Endothelial cell (in vitro differentiated cells): ENCODE data around the gene DEAF1. TPM values are rescaled to one million over a fixed set of nuclear protein-coding genes. Genes with fewer than 3 reads are reported as not detected.
"Not testable (repeated sequence)": the region's sequence is repeated elsewhere in the genome, so short reads cannot be mapped to it uniquely, and the experiment has no call there.

ENCODE experiments used
- DNase-seq: peaks from one replicate; pipeline ENCODE4 v3.0.0; 2021; ENCODE audit warnings: low spot score
- H3K27ac Mint-ChIP-seq: one replicate; pipeline ENCODE4 v1.8.0; 2021; ENCODE audit warnings: mixed read lengths, inconsistent platforms; ENCODE audit not compliant: unreplicated experiment
- H3K27me3 Mint-ChIP-seq: one replicate; pipeline ENCODE4 v1.8.0; 2021; ENCODE audit warnings: mild to moderate bottlenecking, moderate library complexity, mixed read lengths, inconsistent platforms; ENCODE audit not compliant: unreplicated experiment
- H3K36me3 Mint-ChIP-seq: one replicate; pipeline ENCODE4 v1.8.0; 2021; ENCODE audit warnings: mild to moderate bottlenecking, low read depth, mixed read lengths, inconsistent platforms; ENCODE audit not compliant: unreplicated experiment
- H3K4me1 Mint-ChIP-seq: one replicate; pipeline ENCODE4 v1.8.0; 2021; ENCODE audit warnings: mild to moderate bottlenecking, mixed read lengths, inconsistent platforms; ENCODE audit not compliant: unreplicated experiment
- H3K4me3 Mint-ChIP-seq: one replicate; pipeline ENCODE4 v1.8.0; 2021; ENCODE audit warnings: mild to moderate bottlenecking, mixed read lengths, inconsistent platforms; ENCODE audit not compliant: unreplicated experiment
- H3K9me3 Mint-ChIP-seq: one replicate; pipeline ENCODE4 v1.8.0; 2021; ENCODE audit warnings: mixed read lengths, inconsistent platforms; ENCODE audit not compliant: unreplicated experiment
- CTCF ChIP-seq: fragments of 200-600 bp; sonication (generic); IDR thresholded peaks from one replicate; pipeline ENCODE4 v1.5.0; 2021; ENCODE audit warnings: antibody characterized with exemption; ENCODE audit not compliant: unreplicated experiment
- total RNA-seq: library from RNA; stranded (reverse); fragmentation: NEBNext Ultra II Directional; extraction: Animal tissue kit (Norgen Biotek cat#: 25700); gene quantifications from one replicate; pipeline ENCODE4 v1.2.1, GENCODE V29; 2021; ENCODE audit not compliant: unreplicated experiment

The DEAF1 gene
- total RNA-seq, 1 donor from 2014 or later = 118 TPM

- peak overlapping the region; percentile 68 for H3K27ac Mint-ChIP-seq
- no peak for DNase-seq
- H3K4me1 Mint-ChIP-seq = peaks cover 45% of the 10 kb centered on the region
- H3K36me3 Mint-ChIP-seq = peaks cover 35% of the 10 kb centered on the region
- TF ChIP-seq CTCF = no peak
- H3K27me3 Mint-ChIP-seq = peaks cover 15% of the 10 kb centered on the region
- no peaks in the 10 kb centered on the region for H3K9me3 Mint-ChIP-seq
- peak overlapping the region; percentile 81 for H3K4me3 Mint-ChIP-seq
Measured at GRCh38 chr11:691710-692590, 3.1 kb downstream of the DEAF1 start.

GRCh38 chr11:690738-691633 is 4.0 kb downstream of the DEAF1 start:
- Mint-ChIP-seq H3K36me3 (peaks cover 42% of the 10 kb centered on the region), H3K27ac (peak overlapping the region; percentile 86), H3K9me3 (no peaks in the 10 kb centered on the region), H3K27me3 (peaks cover 15% of the 10 kb centered on the region), H3K4me1 (peaks cover 39% of the 10 kb centered on the region), H3K4me3 (peak overlapping the region; percentile 82)
- DNase-seq = no peak
- TF ChIP-seq CTCF = no peak

GRCh38 chr11:690244-690643 is 4.8 kb downstream of the DEAF1 start:
- not testable (repeated sequence) for H3K27ac Mint-ChIP-seq, DNase-seq, H3K4me3 Mint-ChIP-seq, H3K9me3 Mint-ChIP-seq
- Mint-ChIP-seq H3K27me3 (peaks cover 15% of the 10 kb centered on the region), H3K4me1 (peaks cover 39% of the 10 kb centered on the region), H3K36me3 (peaks cover 42% of the 10 kb centered on the region)

GRCh38 chr11:689625-690024 is 5.4 kb downstream of the DEAF1 start:
- peaks cover 15% of the 10 kb centered on the region for H3K27me3 Mint-ChIP-seq
- DNase-seq = no peak
- H3K4me1 Mint-ChIP-seq = peaks cover 39% of the 10 kb centered on the region
- no peaks in the 10 kb centered on the region for H3K9me3 Mint-ChIP-seq
- TF ChIP-seq CTCF = no peak
- H3K4me3 Mint-ChIP-seq = peak overlapping the region; percentile 56
- peaks cover 42% of the 10 kb centered on the region for H3K36me3 Mint-ChIP-seq
- H3K27ac Mint-ChIP-seq = peak overlapping the region; percentile 87

GRCh38 chr11:688681-689080 is 6.3 kb downstream of the DEAF1 start:
- Mint-ChIP-seq H3K9me3 (no peaks in the 10 kb centered on the region), H3K36me3 (peaks cover 45% of the 10 kb centered on the region), H3K27ac (no peak overlapping the region), H3K4me3 (no peak overlapping the region), H3K27me3 (peaks cover 15% of the 10 kb centered on the region), H3K4me1 (peaks cover 39% of the 10 kb centered on the region)
- DNase-seq = no peak
- no peak for TF ChIP-seq CTCF
